Tongue (tissue), 2 donors: ENCODE results near the gene ULK3. TPM values are rescaled to one million over a fixed set of nuclear protein-coding genes. Genes with fewer than 3 reads are reported as not detected.

ENCODE experiments used
- DNase-seq: peaks from one replicate; pipeline ENCODE4 v3.0.0-alpha.2; 2015
- total RNA-seq: library from RNA; depleted of rRNA; stranded (reverse); fragments of >200 nt; gene quantifications from one replicate; pipeline ENCODE4 v1.2.3, GENCODE V29; 2014

The ULK3 gene
- total RNA-seq, 1 donor from 2014 or later, result 49.2 TPM

DNA sequence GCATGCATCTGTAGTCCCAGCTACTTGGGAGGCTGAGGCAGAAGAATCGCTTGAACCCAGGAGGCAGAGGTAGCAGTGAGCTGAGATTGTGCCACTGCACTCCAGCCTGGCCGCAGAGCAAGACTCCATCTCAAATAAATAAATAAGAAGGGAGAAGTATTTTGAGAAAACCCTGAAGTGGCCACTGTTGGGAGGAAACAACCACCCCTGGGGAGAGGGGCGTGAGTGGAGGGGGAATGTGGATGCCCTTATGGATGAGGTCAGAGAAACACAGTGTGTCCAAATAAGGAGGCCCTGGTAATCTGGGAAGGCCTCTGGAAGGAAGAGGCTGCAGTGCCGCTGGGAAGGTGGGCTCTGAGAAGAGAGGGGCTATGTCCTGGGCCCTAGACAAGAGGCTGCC is 20.7 kb downstream of the ULK3 start:
- no peak for DNase-seq

DNA sequence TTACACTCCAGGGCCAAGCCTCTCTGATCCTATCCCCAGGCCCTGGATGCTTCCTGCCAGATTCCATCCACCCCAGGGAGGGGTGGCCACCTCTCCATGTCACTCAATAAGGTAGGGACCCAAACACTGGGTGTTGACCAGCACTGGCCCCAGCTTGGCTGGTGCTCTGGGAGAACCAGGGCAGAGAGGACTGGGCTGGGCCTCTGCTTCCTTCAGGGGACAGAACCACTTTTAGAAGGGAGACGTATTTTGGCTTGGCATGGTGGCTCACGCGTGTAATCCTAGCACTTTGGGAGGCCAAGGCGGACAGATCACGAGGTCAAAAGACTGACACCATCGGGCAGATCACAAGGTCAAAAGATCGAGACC is 21.2 kb downstream of the ULK3 start:
- DNase-seq, result no peak

DNA sequence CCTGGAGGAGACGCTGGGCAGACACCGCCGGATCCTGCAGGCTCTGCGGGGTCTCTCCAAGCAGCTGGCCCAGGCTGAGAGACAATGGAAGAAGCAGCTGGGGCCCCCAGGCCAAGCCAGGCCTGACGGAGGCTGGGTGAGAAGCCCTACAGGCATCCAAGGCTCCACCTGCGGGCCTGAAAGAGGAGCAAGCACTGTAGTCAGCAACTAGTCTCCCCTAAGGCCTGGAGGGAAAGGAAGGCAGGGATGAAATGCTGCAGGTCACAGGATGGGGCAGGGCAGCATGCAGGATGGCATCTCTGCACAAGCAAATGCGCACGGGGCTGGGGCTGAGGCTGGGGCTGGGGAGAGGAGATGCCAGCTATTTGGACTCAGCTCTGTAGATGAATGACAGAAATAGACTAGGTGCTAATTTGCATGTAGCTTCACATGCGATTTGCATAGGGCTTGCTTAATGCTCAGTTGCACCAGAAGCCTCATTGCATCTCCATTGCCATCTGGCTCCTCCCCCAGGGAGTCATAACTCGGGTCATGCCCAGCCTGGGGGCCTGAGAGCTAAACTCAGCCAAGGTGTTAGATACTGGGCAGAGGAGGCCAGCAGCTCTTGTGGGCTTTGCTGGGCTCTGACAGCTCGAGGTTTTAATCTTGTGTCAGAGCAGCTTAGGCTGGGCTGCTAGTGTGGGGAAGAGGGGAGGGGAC is 21.7 kb downstream of the ULK3 start:
- DNase-seq, result no peak

DNA sequence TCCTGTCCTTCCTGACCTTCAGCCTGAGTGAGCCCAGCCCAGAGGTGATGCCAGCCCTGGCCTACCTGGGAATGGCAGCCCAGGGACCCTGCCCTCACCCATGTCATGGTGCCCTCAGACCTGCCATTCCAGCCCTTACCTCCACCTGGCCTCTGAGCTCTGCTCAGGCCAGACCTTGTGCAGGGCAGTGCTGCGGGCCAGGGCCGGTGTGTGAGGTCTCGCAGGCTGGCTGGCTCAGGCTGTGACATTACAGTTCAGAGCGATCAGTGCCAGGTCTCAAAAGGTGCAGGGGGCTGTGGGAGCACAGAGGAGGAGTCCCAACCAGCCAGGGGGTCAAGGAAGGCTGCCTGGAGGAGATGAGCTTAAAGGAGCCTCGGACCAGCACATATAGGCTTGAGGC is 22.9 kb downstream of the ULK3 start:
- DNase-seq, result no peak

DNA sequence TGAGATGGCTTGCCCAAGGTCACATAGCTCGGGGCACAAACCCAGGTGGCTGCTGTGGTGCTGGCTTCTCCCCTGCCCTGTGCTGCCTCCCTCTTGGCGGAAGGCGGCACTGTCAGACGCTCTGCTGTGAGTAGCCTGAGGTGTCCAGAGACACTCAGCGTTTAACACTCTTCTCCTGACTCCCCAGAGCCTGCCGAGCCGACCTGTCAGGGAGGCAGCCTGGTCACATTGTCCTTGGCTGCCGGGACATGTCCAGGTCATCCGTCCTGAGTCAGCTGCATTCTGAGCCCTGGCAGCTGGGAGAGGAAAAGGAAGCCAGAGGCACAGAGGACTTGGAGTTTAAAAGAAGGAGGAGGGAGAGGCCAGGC is 25.6 kb downstream of the ULK3 start:
- DNase-seq, result no peak

DNA sequence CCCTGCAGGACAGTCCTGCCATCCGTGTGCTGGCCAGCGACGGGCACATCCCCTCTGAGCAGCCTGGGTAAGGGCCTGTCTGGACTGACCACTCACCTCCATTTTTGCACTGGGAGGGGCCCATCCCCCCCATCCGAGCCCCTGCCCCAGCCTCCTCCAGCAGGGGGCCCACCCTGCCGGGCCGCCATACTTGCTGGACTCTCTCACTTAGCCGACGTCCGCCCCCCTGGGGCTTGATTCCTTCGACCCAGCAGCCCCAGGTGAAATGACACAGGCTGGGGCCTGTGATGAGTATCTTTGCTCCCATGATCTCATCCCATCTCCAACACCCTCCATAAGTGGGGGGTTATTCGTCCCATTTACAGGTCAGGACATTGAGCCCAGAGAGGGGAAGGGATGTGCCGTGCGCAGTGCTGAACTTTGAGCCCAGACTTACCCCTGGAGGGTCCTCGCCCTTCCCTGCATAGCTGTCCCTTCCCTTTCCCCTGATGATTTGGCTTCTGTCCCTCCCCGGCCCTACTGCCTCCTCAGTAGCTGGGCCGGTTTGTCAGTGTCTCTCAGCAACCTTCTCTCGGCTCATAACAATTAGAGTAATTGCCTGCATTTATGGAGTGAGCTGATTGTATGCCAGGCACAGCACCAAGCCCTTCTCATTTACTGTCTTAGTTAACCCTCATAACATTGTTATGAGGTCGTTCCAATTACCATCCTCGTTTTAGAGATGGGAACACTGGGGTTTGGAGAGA is 26.2 kb downstream of the ULK3 start:
- DNase-seq, result no peak

DNA sequence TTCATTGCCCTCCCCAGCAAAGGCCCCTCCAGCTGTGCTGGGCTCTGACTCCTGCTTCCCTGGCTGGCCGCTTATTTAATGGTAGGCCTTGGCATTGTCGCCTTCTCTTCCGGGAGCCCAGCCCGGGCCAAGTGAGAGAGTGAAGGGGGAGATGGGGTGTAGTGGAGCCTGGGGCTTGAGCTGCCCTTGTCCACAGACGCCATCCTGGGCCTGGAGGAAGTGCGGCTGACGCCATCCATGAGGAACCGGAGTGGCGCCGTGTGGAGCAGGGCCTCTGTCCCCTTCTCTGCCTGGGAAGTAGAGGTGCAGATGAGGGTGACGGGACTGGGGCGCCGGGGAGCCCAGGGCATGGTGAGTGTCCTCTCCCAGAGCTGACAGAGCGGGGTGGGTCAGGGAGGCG is 27.0 kb downstream of the ULK3 start:
- DNase-seq, result no peak

DNA sequence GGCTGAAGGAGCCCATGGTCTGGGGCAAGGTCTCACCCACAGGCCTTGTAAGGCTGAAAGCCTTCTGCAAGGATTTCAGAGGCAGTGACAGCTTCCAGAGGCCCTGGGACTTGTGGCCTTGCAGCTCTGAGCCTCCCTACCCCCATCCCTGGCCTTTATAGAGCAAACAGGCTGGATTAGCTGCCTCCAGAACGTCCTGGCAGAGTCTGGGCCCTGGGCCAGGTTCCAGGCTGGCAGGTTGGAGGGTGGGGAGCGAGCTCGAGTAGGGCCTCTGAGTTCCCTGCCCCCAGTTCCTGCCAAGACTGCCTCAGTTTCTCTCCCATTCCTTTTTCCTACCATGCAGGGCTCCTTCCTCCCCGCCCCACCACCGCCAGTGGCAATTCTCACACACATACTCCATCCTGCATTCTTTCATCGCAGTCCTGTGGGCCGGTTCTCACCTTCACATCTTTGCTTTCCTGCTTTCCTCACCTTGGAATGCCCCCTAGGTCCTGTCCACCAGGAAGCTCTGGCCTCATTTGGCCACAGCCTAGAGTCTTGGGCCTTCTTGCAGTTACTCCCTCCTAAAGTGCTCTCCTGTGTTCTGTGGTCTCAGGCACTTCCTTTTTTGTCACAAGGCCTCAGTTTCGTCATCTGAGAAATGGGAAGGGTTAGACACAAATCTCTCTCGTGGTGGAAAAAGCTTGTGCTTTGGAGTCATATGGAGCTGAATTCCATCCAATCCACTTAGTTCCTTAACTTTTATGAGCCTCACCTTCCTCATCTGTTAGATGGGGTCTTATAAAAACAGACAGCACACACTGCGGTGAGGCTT is 27.6 kb downstream of the ULK3 start:
- DNase-seq, result no peak

DNA sequence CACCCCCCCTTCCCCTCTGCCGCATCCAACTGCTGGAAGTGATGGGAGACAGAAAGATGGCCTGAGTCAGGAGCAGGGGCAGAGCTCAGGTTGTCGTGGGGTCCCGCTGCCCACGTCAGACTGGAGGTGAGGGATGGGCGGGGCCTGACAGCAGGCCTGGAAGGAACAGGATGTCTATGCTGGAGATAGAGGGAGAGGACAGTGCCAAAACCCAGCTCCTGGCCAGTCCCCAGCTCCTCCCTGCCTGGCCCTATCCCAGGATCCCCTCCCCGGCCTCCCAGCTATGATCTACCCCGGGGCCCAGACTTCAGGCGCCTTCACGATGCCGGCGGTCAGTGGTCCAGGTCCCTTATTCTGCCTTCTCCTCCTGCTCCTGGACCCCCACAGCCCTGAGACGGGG is 30.4 kb downstream of the ULK3 start, which contains the start of gene LMAN1L:
LMAN1L (plus strand) TSS at position 303 of the 400 bp plus-strand sequence; CDS start at position 323, 20 bp downstream.
- no peak for DNase-seq

DNA sequence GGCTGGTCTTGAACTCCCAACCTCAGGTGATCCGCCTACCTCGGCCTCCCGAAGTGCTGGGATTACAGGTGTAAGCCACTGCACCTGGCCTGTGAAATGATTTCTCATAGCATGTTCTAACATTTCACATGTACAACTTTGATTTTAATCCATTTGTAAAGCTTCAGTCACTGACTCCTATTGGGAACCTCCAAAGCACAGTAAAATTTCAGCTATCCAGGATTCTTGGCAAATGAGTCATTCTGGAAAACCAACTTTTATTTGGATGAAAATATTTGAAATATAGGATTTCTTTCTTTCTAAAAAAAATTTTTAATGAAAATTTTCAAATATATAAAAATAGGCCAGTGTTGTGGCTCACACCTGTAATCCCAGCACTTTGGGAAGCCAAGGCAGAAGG is 33.0 kb downstream of the ULK3 start:
- no peak for DNase-seq

DNA sequence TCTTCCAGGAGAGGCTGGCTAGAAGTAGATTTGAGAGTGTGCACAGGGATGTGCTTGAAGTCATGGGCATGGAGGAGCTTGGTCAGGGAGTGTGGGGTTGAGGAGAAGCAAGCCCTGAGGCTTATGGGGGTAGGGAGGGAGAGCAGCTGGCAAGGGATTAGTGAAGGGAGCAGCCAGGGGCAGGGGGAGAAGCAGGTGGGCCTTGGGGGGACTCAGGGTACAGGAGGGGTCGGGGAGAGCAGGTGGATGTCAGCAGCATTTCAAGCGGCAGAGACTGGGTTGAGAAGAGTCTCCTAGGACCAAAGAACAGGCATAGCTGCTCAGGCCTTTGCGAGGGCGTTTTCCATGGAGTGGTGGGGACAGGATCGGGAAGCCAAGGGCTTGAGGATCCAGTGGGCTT is 33.7 kb downstream of the ULK3 start:
- DNase-seq, result no peak

DNA sequence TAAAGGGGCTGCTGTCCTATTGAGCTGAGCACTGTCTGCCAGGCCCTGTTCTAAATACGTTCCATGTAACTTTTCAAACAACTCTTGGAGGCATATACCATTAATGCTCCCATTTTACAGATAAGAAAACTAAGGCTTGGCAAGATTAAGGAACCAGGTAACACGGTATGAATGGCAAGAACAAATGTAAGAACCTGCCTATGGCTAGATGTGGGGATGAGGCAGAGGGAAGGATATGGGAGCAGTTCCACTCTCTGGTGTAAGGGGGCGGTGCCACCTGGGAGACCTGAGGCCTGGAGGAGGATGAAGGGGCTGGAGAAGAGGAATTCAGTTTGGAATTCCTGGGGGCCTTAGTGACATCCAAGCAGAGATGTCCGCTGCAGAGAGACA is 34.1 kb downstream of the ULK3 start:
- no peak for DNase-seq

DNA sequence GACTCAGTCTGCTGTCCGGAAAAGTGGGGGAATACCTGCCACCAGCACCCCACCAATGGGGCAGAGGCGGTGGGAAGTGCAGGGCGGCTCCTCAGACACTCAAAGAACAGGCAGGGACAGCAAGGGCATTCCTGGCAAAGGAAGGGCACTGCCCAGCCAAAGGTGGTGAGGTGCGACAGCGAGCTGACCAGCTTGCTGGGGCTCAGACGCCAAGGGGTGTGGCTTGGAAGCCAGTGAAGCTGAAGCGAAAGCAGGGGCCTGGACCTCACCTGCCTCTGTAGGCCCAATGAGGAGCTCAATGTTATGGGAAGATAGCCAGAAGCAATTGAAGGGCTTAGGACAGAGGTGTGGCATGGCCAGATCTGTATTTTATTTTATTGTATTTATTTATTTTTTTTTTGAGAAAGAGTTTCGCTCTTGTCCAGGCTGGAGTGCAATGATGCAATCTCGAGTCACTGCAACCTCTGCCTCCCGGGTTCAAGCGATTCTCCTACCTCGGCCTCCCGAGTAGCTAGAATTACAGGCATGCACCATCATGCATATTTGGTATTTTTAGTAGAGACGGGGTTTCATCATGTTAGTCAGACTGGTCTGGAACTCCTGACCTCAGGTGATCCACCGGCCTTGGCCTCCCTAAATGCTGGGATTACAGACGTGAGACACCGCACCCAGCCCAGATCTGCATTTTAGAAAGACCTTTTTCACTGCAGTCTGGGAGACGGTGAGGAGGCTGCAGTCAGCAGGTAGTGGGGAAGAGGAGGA is 34.7 kb downstream of the ULK3 start:
- DNase-seq, result no peak

DNA sequence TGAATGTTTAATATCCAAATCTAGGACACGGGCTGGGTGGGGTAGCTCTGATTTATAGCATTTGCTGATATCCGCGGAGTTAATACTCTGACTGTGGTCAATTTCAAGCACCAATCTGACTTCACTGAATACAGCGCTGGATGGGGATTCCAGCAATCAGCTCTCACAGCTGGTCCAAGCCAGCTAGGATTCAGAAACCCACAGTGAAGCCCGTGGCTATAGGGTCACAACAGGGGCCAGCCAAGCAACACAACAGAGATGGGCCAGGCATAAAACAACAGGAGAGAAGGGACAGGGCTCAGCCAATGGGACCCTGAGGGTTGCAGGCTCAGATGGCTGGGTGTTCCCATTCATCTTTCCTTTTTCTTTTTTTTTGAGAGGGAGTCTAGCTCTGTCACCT is 35.7 kb downstream of the ULK3 start:
- DNase-seq, result no peak

DNA sequence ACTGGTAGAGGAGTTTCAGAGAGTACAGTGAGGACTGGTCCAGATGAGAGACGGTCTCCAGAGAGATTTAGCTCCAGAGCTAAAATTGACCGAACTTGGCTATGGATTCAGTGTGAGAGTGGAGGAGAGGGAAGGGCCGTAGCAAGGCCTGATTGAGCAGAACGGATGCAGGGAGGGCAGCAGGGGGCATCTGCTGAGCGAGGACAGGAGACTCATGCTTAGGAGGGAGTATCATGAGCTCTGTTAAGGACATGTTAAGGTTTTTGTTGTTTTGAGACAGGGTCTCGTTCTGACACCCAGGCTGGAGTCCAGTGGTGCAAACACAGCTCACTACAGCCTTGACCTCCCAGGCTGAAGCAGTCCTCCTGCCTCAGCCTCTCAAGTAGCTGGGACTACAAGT is 38.0 kb downstream of the ULK3 start:
- no peak for DNase-seq

DNA sequence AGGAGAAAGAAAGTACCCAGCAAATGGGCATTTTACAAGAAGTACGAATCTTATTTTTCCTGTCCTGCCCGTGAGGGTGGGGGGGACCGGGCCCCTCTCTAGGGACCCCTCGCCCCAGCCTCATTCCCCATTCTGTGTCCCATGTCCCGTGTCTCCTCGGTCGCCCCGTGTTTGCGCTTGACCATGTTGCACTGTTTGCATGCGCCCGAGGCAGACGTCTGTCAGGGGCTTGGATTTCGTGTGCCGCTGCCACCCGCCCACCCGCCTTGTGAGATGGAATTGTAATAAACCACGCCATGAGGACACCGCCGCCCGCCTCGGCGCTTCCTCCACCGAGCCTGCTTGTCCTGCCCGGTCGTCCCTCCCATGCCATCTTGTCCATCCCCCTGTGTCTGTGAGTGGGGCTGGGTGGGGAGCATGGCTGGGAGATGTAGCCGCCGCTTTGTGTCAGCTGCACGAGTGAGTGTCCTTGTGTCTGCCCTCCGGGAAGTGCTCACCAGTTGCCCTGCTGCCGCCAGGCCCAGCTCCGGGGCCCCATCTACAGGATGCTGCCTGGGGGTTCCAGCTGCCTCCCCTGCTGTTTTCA is 40.0 kb downstream of the ULK3 start:
- no peak for DNase-seq

DNA sequence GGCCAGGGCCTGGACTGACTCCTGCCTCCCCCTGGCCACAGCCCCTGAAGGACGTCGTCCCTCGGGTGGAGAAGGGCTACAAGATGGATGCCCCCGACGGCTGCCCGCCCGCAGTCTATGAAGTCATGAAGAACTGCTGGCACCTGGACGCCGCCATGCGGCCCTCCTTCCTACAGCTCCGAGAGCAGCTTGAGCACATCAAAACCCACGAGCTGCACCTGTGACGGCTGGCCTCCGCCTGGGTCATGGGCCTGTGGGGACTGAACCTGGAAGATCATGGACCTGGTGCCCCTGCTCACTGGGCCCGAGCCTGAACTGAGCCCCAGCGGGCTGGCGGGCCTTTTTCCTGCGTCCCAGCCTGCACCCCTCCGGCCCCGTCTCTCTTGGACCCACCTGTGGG is 40.7 kb downstream of the ULK3 start:
- no peak for DNase-seq

DNA sequence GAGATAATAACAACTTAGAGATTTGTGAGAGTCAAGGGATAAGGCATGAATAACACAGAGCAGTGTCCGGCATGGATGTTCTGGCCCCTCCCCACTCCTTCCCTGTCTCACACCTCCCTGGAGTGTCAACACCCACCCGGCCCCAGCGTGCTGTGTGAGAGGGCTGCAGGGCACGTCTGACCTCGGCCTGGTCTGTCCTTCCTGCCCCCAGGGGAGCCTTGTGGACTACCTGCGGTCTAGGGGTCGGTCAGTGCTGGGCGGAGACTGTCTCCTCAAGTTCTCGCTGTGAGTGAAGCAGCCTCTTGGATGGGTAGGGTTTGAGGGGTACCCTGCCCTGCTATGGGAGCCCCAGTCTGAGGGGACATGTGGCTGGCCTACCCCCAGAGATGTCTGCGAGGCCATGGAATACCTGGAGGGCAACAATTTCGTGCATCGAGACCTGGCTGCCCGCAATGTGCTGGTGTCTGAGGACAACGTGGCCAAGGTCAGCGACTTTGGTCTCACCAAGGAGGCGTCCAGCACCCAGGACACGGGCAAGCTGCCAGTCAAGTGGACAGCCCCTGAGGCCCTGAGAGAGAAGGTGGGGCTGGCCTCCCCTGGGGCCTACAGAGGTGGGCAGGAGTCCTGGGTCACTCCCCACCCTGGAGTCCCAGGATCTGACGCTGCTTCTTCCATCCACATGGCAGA is 41.5 kb downstream of the ULK3 start:
- DNase-seq, result no peak

DNA sequence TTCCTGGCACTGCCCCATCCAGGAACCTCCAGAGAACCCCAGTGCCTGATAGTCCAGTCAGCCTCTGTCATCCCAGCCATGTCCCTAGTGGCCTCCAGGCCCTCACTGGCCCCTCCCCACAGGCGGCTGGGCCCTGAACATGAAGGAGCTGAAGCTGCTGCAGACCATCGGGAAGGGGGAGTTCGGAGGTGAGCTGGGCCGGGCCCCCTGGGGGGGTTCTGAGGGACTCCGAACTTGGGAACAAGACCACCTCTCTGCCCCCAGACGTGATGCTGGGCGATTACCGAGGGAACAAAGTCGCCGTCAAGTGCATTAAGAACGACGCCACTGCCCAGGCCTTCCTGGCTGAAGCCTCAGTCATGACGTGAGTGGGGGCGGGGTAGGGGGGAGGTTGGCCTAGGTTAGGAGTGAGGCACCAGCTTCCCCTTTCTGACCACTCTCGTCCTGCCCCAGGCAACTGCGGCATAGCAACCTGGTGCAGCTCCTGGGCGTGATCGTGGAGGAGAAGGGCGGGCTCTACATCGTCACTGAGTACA is 42.3 kb downstream of the ULK3 start:
- no peak for DNase-seq

DNA sequence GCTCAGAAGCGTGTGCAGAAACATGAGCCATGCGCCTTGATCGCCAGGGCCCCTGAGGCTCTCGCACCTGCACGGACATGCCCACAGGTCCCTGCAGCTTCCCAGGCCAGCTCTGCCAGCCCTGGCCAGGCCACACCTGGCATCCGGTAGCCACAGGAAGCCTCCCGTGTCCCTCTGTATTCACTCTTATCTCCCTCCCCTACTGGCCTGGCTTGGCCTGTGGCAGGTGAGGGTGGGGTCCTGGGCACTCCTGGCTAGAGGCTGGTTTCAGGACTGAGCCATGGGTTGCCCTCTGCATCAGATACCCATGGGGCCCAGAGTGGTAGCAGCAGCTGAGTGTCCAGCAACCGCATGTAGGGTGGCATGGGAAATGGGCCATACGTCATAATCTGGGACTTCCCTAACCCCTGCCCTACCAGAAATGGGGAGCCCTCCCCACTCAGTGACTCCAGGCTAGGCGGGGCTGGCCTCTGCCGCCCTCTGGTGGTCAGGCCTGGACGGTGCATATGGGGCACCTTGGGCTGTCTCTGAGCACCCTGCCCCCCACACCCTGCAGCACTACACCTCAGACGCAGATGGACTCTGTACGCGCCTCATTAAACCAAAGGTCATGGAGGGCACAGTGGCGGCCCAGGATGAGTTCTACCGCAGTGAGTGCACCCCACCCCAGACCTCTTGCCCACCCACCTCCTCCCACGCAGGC is 42.9 kb downstream of the ULK3 start:
- peak; percentile 62 for DNase-seq
